GM23338 (cell line): ENCODE measurements around the gene PRODH2. TPM values are rescaled to one million over a fixed set of nuclear protein-coding genes. Genes with fewer than 3 reads are reported as not detected.

Source experiments
- ATAC-seq: fragments of 200-7000 bp; cut with Tn5 transposase; 3 replicates; pipeline ENCODE4 v1.9.1; 2020
- DNase-seq: peaks from one replicate; pipeline ENCODE4 v3.0.0-alpha.2; 2015; ENCODE audit warnings: low spot score
- H2AFZ ChIP-seq: fragments of 200-600 bp; sonication (generic); 2 replicates; pipeline ENCODE4 v1.8.0; 2016; ENCODE audit warnings: antibody characterized with exemption, mild to moderate bottlenecking, moderate library complexity
- H3F3A ChIP-seq: fragments of 200-600 bp; sonication (generic); replicated peaks from 2 replicates; pipeline ENCODE4 v1.8.0; 2017; ENCODE audit warnings: antibody characterized with exemption, mixed run types, low read depth
- H3K27ac ChIP-seq: fragments of 200-600 bp; sonication (generic); 2 replicates; pipeline ENCODE4 v1.6.1; 2016; ENCODE audit warnings: low read depth
- H3K27me3 ChIP-seq: fragments of 200-600 bp; sonication (generic); 2 replicates; pipeline ENCODE4 v1.8.0; 2016; ENCODE audit warnings: mild to moderate bottlenecking, mixed run types, moderate library complexity; ENCODE audit not compliant: insufficient read depth
- H3K36me3 ChIP-seq: fragments of 200-600 bp; sonication (generic); 2 replicates; pipeline ENCODE4 v1.8.0; 2016; ENCODE audit warnings: mild to moderate bottlenecking; ENCODE audit not compliant: insufficient read depth
- H3K4me1 ChIP-seq: fragments of 200-600 bp; sonication (generic); 2 replicates; pipeline ENCODE4 v1.8.0; 2016; ENCODE audit warnings: mild to moderate bottlenecking, moderate library complexity; ENCODE audit not compliant: insufficient read depth
- H3K4me2 ChIP-seq: fragments of 200-600 bp; sonication (generic); 2 replicates; pipeline ENCODE4 v1.7.1; 2017; ENCODE audit warnings: mixed run types
- H3K4me3 ChIP-seq: fragments of 200-600 bp; sonication (generic); 2 replicates; pipeline ENCODE4 v1.6.1; 2016; ENCODE audit warnings: mixed run types
- H3K79me2 ChIP-seq: fragments of 200-600 bp; sonication (generic); replicated peaks from 2 replicates; pipeline ENCODE4 v1.8.0; 2017; ENCODE audit warnings: mild to moderate bottlenecking; ENCODE audit not compliant: insufficient read depth
- H3K9me2 ChIP-seq: fragments of 200-600 bp; sonication (generic); 2 replicates; pipeline ENCODE4 v1.8.0; 2017; ENCODE audit not compliant: insufficient read depth
- H4K20me1 ChIP-seq: fragments of 200-600 bp; sonication (generic); replicated peaks from 2 replicates; pipeline ENCODE4 v1.8.0; 2017; ENCODE audit warnings: mild to moderate bottlenecking; ENCODE audit not compliant: insufficient read depth
- H3K27ac Mint-ChIP-seq: 2 replicates; pipeline ENCODE4 v1.8.0; 2020; ENCODE audit warnings: inconsistent platforms, mild to moderate bottlenecking, moderate library complexity, mixed read lengths
- H3K27me3 Mint-ChIP-seq: 3 replicates; pipeline ENCODE4 v1.8.0; 2022; ENCODE audit warnings: low read depth, mild to moderate bottlenecking, moderate library complexity, mixed read lengths, inconsistent platforms; ENCODE audit not compliant: insufficient read depth, poor library complexity
- H3K36me3 Mint-ChIP-seq: 3 replicates; pipeline ENCODE4 v1.8.0; 2021; ENCODE audit warnings: low read depth, mild to moderate bottlenecking, inconsistent platforms, moderate library complexity, mixed read lengths
- H3K4me1 Mint-ChIP-seq: 3 replicates; pipeline ENCODE4 v1.8.0; 2020; ENCODE audit warnings: mild to moderate bottlenecking, inconsistent platforms, mixed read lengths
- H3K4me3 Mint-ChIP-seq: 3 replicates; pipeline ENCODE4 v1.8.0; 2021; ENCODE audit warnings: moderate library complexity, mild to moderate bottlenecking, inconsistent platforms, mixed read lengths
- H3K9me3 Mint-ChIP-seq: 3 replicates; pipeline ENCODE4 v1.8.0; 2020; ENCODE audit warnings: moderate library complexity, mild to moderate bottlenecking, inconsistent platforms, mixed read lengths
- CTCF ChIP-seq, 2 experiments: fragments of 200-600 bp in 1 of 2; sonication (generic) in 1 of 2; conservative IDR thresholded peaks; 2 replicates each; pipeline versions ENCODE4 v1.5.1 to v1.6.1; 2016 to 2017; ENCODE audit warnings: antibody characterized with exemption in 2 of 2, low read depth in 2 of 2, mild to moderate bottlenecking in 2 of 2, moderate library complexity in 1 of 2
- EZH2phosphoT487 ChIP-seq: fragments of 200-600 bp; sonication (generic); IDR thresholded peaks from one replicate; pipeline ENCODE4 v1.8.1; 2018; ENCODE audit warnings: antibody characterized with exemption; ENCODE audit not compliant: unreplicated experiment
- NANOG ChIP-seq: IDR thresholded peaks from 2 replicates; pipeline ENCODE4 v1.6.1; 2016; ENCODE audit warnings: antibody characterized with exemption, borderline replicate concordance
- POLR2AphosphoS5 ChIP-seq: IDR thresholded peaks from 2 replicates; pipeline ENCODE4 v1.6.1; 2016; ENCODE audit warnings: antibody characterized with exemption, low read depth
- REST ChIP-seq: IDR thresholded peaks from one replicate; pipeline ENCODE4 v1.6.1; 2018; ENCODE audit warnings: antibody characterized with exemption; ENCODE audit not compliant: unreplicated experiment
- STAT1 ChIP-seq: IDR thresholded peaks from one replicate; pipeline ENCODE4 v1.6.1; 2016; ENCODE audit warnings: antibody characterized with exemption; ENCODE audit not compliant: unreplicated experiment
- ZNF331 ChIP-seq: fragments of 250-450 bp; sonication (Bioruptor Pico); IDR thresholded peaks from 2 replicates; pipeline ENCODE4 v1.5.0; 2020; ENCODE audit warnings: low read depth, mild to moderate bottlenecking, moderate library complexity
- ZNF462 ChIP-seq: fragments of 250-450 bp; sonication (Bioruptor Pico); IDR thresholded peaks from 2 replicates; pipeline ENCODE4 v1.5.0; 2020; ENCODE audit warnings: mild to moderate bottlenecking, moderate library complexity
- polyA plus RNA-seq: library from polyadenylated mRNA; unstranded; fragments of >200 nt; fragmentation: Nextera tagmentation; extraction: Ambion mirVana; gene quantifications from 2 replicates; pipeline ENCODE4 v1.2.1, GENCODE V29; 2016
- total RNA-seq: library from RNA; depleted of rRNA; stranded (reverse); fragments of >200 nt; shearing (Covaris generic); gene quantifications from 2 replicates; pipeline ENCODE4 v1.2.3, GENCODE V29; 2014
- TF ChIP-seq, protein P1 (sequence below): IDR thresholded peaks from 2 replicates; pipeline ENCODE4 v1.6.1; 2016; ENCODE audit warnings: antibody characterized with exemption

Gene PRODH2
- total and polyA plus RNA-seq, 2 experiments from 2014 or later, result not detected

DNA sequence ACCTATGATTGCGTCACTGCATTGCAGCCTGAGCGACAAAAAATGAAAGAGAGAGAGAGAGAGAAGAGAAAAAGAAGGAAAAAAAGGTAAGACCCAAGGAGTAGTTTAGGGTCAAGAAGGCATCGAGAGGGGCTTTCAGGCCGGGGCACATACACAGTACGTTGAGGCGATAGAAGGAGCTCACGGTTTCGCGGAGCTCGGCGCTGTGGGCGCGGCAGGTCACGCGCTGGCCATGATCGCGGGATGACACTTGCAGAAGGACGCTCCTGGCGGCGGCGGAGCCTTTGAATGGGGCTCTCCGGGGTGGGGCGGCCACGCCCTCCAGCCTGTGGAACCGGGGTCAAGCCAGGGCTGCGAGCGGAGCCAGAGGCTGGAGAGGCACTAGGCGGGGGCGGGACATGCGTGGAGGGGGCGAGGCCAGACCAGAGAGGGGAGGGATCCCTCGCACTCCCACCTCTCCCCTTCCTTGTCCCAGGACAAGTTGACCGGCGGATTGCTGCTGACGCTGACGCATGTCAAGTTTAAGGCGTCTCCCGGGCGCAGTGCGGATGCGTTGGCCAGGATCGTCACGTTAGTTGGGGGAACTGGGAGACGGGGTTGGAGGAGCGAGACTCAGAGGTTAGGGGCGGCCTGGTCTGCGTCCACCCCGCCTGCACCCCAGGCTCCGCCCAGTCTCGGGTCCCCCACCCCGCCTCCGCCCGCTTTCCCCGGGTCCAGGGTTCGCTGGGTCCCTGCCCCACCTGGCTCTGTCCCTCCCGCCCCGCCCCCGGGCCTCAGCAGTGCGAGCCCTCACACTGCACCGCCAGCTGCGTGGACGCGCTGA lies 32.8 kb upstream of the PRODH2 start (continued):
- no peak for TF ChIP-seq ZNF462 (CRISPR knock-in tag)

DNA sequence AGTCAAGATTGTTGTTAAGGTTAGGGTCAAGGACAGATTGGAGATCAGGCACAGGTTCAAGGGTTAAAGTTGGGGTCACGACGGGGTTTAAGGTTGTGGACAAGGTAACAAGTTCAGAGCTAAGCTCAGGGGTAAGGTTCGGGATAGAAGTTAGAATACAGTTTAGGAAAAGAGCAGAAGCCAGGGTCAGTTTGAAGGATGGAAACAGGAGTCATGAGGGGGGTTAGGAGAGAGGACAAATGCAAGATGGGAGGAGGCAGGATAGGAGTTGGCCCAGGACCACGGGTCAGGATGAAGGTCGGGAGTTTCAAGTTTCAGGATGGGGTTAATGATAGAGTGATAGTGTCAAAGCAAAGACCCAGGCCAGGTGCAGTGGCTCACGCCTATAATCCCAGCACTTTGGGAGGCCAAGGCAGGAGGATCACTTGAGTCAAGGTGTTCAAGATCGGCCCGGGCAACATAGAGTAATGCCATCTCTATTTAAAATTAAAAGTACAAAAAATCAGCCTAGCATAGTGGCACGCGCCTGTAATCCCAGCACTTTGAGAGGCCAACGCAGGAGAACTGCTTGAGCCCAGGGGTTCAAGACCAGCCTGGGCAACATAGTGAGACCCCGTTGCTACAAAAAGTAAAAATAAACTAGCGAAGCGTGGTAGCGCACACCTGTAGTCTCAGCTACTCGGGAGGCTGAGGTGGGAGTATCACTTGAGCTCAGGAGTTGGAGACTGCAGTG lies 32.0 kb upstream of the PRODH2 start:
- Mint-ChIP-seq H3K4me1 (peaks cover 19% of the 10 kb centered on the region), H3K27me3 (peaks cover 44% of the 10 kb centered on the region), H3K27ac (no peak overlapping the region)
- TF ChIP-seq STAT1, result no peak
- TF ChIP-seq ZNF331 (CRISPR knock-in tag), result no peak
- TF ChIP-seq, protein P1, sequence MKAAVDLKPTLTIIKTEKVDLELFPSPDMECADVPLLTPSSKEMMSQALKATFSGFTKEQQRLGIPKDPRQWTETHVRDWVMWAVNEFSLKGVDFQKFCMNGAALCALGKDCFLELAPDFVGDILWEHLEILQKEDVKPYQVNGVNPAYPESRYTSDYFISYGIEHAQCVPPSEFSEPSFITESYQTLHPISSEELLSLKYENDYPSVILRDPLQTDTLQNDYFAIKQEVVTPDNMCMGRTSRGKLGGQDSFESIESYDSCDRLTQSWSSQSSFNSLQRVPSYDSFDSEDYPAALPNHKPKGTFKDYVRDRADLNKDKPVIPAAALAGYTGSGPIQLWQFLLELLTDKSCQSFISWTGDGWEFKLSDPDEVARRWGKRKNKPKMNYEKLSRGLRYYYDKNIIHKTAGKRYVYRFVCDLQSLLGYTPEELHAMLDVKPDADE, result no peak
- no peak for TF ChIP-seq POLR2AphosphoS5
- TF ChIP-seq REST, result no peak
- no peak for TF ChIP-seq EZH2phosphoT487
- TF ChIP-seq NANOG, result no peak
- no peak for TF ChIP-seq CTCF (conservative IDR thresholded peaks at IDR 0.05; ENCODE audit: low read depth in 2 of 2)

More for the DNA sequence above, 32.0 kb upstream of the PRODH2 start:
- Histone ChIP-seq H3K27ac (no peak overlapping the region), H3K4me1 (peaks cover 12% of the 10 kb centered on the region), H4K20me1 (peaks cover 2% of the 10 kb centered on the region; the same call in 1 of the 2 replicates), H3K36me3 (no peaks in the 10 kb centered on the region), H3K4me3 (peak overlapping the region; percentile 70), H3K27me3 (peaks cover 34% of the 10 kb centered on the region), H3K9me2 (peaks cover 12% of the 10 kb centered on the region), H3K79me2 (no peaks in the 10 kb centered on the region), H2AFZ (0 out of 2 replicates have a peak overlapping the region, but pooled peaks have one; percentile 89), H3F3A (0 out of 2 replicates have a peak, but pooled peaks cover 3% of the 10 kb centered on the region), H3K4me2 (peak overlapping the region; percentile 83)
- DNase-seq, result no peak
- ATAC-seq, result no peak
- Mint-ChIP-seq H3K36me3 (no peaks in the 10 kb centered on the region; the same call in 2 of the 3 replicates), H3K9me3 (peaks cover 3% of the 10 kb centered on the region; the same call in 2 of the 3 replicates), H3K4me3 (peak overlapping the region; percentile 76)
